Measurements from ENCODE around the gene TRIM33. TPM values are rescaled to one million over a fixed set of nuclear protein-coding genes. Genes with fewer than 3 reads are reported as not detected.

The TRIM33 gene
- 10 to 100 TPM; 37.5 to 48.6 (median 41.1) TPM for total RNA-seq

GRCh38 chr1:114511032-114511785 is at the start of gene TRIM33:
TRIM33 (minus strand) TSS chr1:114511203; CDS start chr1:114511076, 127 bp downstream.
- H3K4me3 ChIP-seq (ENCODE audit: low read depth, poor library complexity, severe bottlenecking) = peak within 1 kb of the TSS; percentile 98
- peak in 1 of 2 donors; percentile 55 for TF ChIP-seq POLR2A (IDR thresholded peaks at IDR 0.05)
- TF ChIP-seq CTCF (IDR thresholded peaks at IDR 0.05) = no peak
- intact Hi-C loops (cut with DNase I; ENCODE audit: low total_unique reads) = no loop called here
- DNase-seq (ENCODE audit: low spot score in 2 of 2) = peak; percentile 85 to 97
- WGBS, 2 donors = 0% methylated on average over 38 to 61 of the region's 90 CpGs

- 82 to 84% methylated on average over 3 of the region's 3 CpGs for WGBS, 2 donors
- TF ChIP-seq CTCF (IDR thresholded peaks at IDR 0.05) (no peak), POLR2A (IDR thresholded peaks at IDR 0.05) (no peak)
- DNase-seq (ENCODE audit: low spot score in 2 of 2) = no peak
- H3K4me3 ChIP-seq (ENCODE audit: low read depth, poor library complexity, severe bottlenecking) = no peak overlapping the region
- intact Hi-C loops (cut with DNase I; ENCODE audit: low total_unique reads) = no loop called here
Observed at GRCh38 chr1:114559356-114559755, 48.4 kb upstream of the TRIM33 start.

- H3K4me3 ChIP-seq (ENCODE audit: low read depth, poor library complexity, severe bottlenecking) = no peak overlapping the region
- DNase-seq (ENCODE audit: low spot score in 2 of 2) = no peak
- no peak for TF ChIP-seq POLR2A (IDR thresholded peaks at IDR 0.05)
- TF ChIP-seq CTCF (IDR thresholded peaks at IDR 0.05) = no peak
- intact Hi-C loops (cut with DNase I; ENCODE audit: low total_unique reads) = no loop called here
- WGBS, 2 donors = 41 to 95% methylated on average over 1 of the region's 1 CpG
Observed at GRCh38 chr1:114558544-114558943, 47.5 kb upstream of the TRIM33 start.

GRCh38 chr1:114554577-114554976 is 43.6 kb upstream of the TRIM33 start:
- DNase-seq (ENCODE audit: low spot score in 2 of 2) = no peak
- TF ChIP-seq CTCF (IDR thresholded peaks at IDR 0.05) (no peak), POLR2A (IDR thresholded peaks at IDR 0.05) (no peak)
- intact Hi-C loops (cut with DNase I; ENCODE audit: low total_unique reads) = no loop called here
- H3K4me3 ChIP-seq (ENCODE audit: low read depth, poor library complexity, severe bottlenecking) = no peak overlapping the region
- WGBS, 2 donors = 52 to 53% methylated on average over 2 of the region's 2 CpGs

GRCh38 chr1:114552106-114552639 is 41.2 kb upstream of the TRIM33 start:
- intact Hi-C loops (cut with DNase I; ENCODE audit: low total_unique reads) = no loop called here
- TF ChIP-seq POLR2A (IDR thresholded peaks at IDR 0.05) = no peak
- no peak for TF ChIP-seq CTCF (IDR thresholded peaks at IDR 0.05)
- no peak overlapping the region for H3K4me3 ChIP-seq (ENCODE audit: low read depth, poor library complexity, severe bottlenecking)
- 94 to 98% methylated on average over 7 of the region's 7 CpGs for WGBS, 2 donors
- no peak for DNase-seq (ENCODE audit: low spot score in 2 of 2)

All from lower leg skin (tissue), 4 donors.